HCT116 (cell line): ENCODE data around the gene PIP4K2B. TPM values are rescaled to one million over a fixed set of nuclear protein-coding genes. Genes with fewer than 3 reads are reported as not detected.

ENCODE experiments used
- ATAC-seq: fragments of 200-7000 bp; cut with Tn5 transposase; 2 replicates; pipeline ENCODE4 v1.9.1; 2020; ENCODE audit warnings: mild to moderate bottlenecking, moderate library complexity
- BruUV-seq: library from RNA; stranded (reverse); fragments of 400-500 nt; replicated peaks from 2 replicates; lab custom pipeline; 2021; lab: Mats Ljungman, UMichigan
- CTCF ChIA-PET: fragments of 300-600 bp; sonication (Branson Sonifier 250); formaldehyde crosslinking; loops from one replicate; lab custom pipeline; 2021; ENCODE audit warnings: antibody characterized with exemption; lab: Charles Lee
- POLR2A ChIA-PET: fragments of 300-600, 350-600 bp; sonication (Branson Sonifier 250); formaldehyde crosslinking; loops from one replicate; lab custom pipeline; 2021; ENCODE audit warnings: antibody characterized with exemption; lab: Charles Lee
- RAD21 ChIA-PET, 2 experiments: fragments of 300-600 bp; sonication (Branson Sonifier 250); formaldehyde crosslinking; loops; one replicate each; lab custom pipeline; 2023; ENCODE audit warnings: low total read pairs in 2 of 2; ENCODE audit not compliant: uncharacterized antibody in 2 of 2, unreplicated experiment in 2 of 2, low non-redundant PET in 1 of 2; lab: Charles Lee
- DNase-seq: peaks from one replicate; pipeline ENCODE4 v3.0.0-alpha.2; 2010; ENCODE audit warnings: low read depth, low spot score
- H2AFZ ChIP-seq: fragments of 200-600 bp; shearing (Covaris generic), sonication (generic); 2 replicates; pipeline ENCODE4 v1.6.1; 2017; ENCODE audit warnings: low read depth, mixed run types, mixed read lengths, antibody characterized with exemption, low read length; ENCODE audit not compliant: poor library complexity, severe bottlenecking
- H3K27ac ChIP-seq: 2 replicates; pipeline ENCODE4 v1.5.1; 2012; ENCODE audit warnings: low read depth, low read length
- H3K27me3 ChIP-seq: fragments of 200-600 bp; sonication (generic); 2 replicates; pipeline ENCODE4 v1.6.1; 2016; ENCODE audit warnings: mixed run types, low read length, mixed read lengths; ENCODE audit not compliant: insufficient read depth
- H3K36me3 ChIP-seq, 2 experiments: fragments of 200-500 bp in 1 of 2; fragments of 200-600 bp in 1 of 2; sonication (Bioruptor generic) in 1 of 2; sonication (generic) in 1 of 2; 2 replicates each; pipeline versions ENCODE4 v1.5.1 to v1.6.1; 2014 to 2016; ENCODE audit warnings: low read length in 2 of 2, inconsistent platforms in 1 of 2, mixed read lengths in 1 of 2, mixed run types in 1 of 2; ENCODE audit not compliant: insufficient read depth in 2 of 2, control insufficient read depth in 1 of 2
- H3K4me1 ChIP-seq, 2 experiments: fragments of 200-600 bp in 1 of 2; sonication (generic) in 1 of 2; 2 replicates each; pipeline versions ENCODE4 v1.5.1 to v1.6.1; 2012 to 2017; ENCODE audit warnings: low read length in 2 of 2, inconsistent platforms in 1 of 2, mild to moderate bottlenecking in 1 of 2, mixed read lengths in 1 of 2, mixed run types in 1 of 2, moderate library complexity in 1 of 2; ENCODE audit not compliant: insufficient read depth in 2 of 2, control insufficient read depth in 1 of 2
- H3K4me2 ChIP-seq: fragments of 200-600 bp; sonication (generic); 2 replicates; pipeline ENCODE4 v1.6.1; 2017; ENCODE audit warnings: mixed run types, low read length, mixed read lengths
- H3K4me3 ChIP-seq, 2 experiments: fragments of 200-600 bp in 1 of 2; sonication (generic) in 1 of 2; replicated peaks in 1 of 2; 2 replicates each; pipeline ENCODE4 v1.5.1; 2011 to 2016; ENCODE audit warnings: low read length in 2 of 2, control low read depth in 1 of 2, low read depth in 1 of 2, mild to moderate bottlenecking in 1 of 2, mixed read lengths in 1 of 2, mixed run types in 1 of 2
- H3K79me2 ChIP-seq: fragments of 200-600 bp; sonication (generic); 2 replicates; pipeline ENCODE4 v1.6.1; 2017; ENCODE audit warnings: mild to moderate bottlenecking, mixed run types, low read length, moderate library complexity, mixed read lengths; ENCODE audit not compliant: insufficient read depth
- H3K9ac ChIP-seq: fragments of 200-600 bp; sonication (generic); 2 replicates; pipeline ENCODE4 v1.6.1; 2016; ENCODE audit warnings: low read length, mixed read lengths
- H3K9me2 ChIP-seq: fragments of 200-600 bp; sonication (generic), shearing (Covaris generic); 2 replicates; pipeline ENCODE4 v1.6.1; 2017; ENCODE audit warnings: mixed run types, mild to moderate bottlenecking, moderate library complexity; ENCODE audit not compliant: insufficient read depth
- H3K9me3 ChIP-seq, 2 experiments: fragments of 200-500 bp in 1 of 2; fragments of 200-600 bp in 1 of 2; sonication (Bioruptor generic) in 1 of 2; sonication (generic) in 1 of 2; 2 replicates each; pipeline ENCODE4 v1.6.1; 2014 to 2017; ENCODE audit warnings: low read length in 2 of 2, mixed read lengths in 2 of 2, inconsistent platforms in 1 of 2, low read depth in 1 of 2, mild to moderate bottlenecking in 1 of 2, mixed run types in 1 of 2, moderate library complexity in 1 of 2; ENCODE audit not compliant: control insufficient read depth in 1 of 2, insufficient read depth in 1 of 2
- H4K20me1 ChIP-seq: fragments of 200-600 bp; sonication (generic), shearing (Covaris generic); 2 replicates; pipeline ENCODE4 v1.6.1; 2017; ENCODE audit warnings: mixed run types, mild to moderate bottlenecking, moderate library complexity; ENCODE audit not compliant: insufficient read depth
- CBX3 ChIP-seq: IDR thresholded peaks from 2 replicates; pipeline ENCODE4 v1.6.1; 2012; ENCODE audit warnings: low read depth
- EZH2phosphoT487 ChIP-seq: fragments of 200-600 bp; IDR thresholded peaks from 2 replicates; pipeline ENCODE4 v1.6.1; 2018; ENCODE audit warnings: antibody characterized with exemption, borderline replicate concordance
- FOSL1 ChIP-seq: IDR thresholded peaks from 2 replicates; pipeline ENCODE4 v1.6.1; 2012; ENCODE audit warnings: low read depth
- JUND ChIP-seq: IDR thresholded peaks from 2 replicates; pipeline ENCODE4 v1.6.1; 2012
- RAD21 ChIP-seq: IDR thresholded peaks from 2 replicates; pipeline ENCODE4 v1.6.1; 2012; ENCODE audit warnings: low read depth, mild to moderate bottlenecking
- TCF7L2 ChIP-seq: IDR thresholded peaks from 2 replicates; pipeline ENCODE4 v1.7.0; 2011; ENCODE audit warnings: borderline replicate concordance, inconsistent platforms; ENCODE audit not compliant: insufficient read depth, insufficient read length; ENCODE audit errors: extremely low read depth
- YY1 ChIP-seq: IDR thresholded peaks from 2 replicates; pipeline ENCODE4 v1.6.1; 2011; ENCODE audit warnings: low read length, low read depth, moderate library complexity, mild to moderate bottlenecking; ENCODE audit not compliant: insufficient replicate concordance; ENCODE audit errors: extremely low read depth
- intact Hi-C: fragments of 100-400 bp; cut with micrococcal nuclease; formaldehyde crosslinking; loops from 2 replicates; pipeline ENCODE4 v1.10.0; 2022
- total RNA-seq: library from RNA; stranded (reverse); gene quantifications from one replicate; pipeline ENCODE4 v1.2.1, GENCODE V29; 2021; ENCODE audit not compliant: unreplicated experiment
- TF ChIP-seq, protein P1 (sequence below): IDR thresholded peaks from 2 replicates; pipeline ENCODE4 v1.6.1; 2012
- TF ChIP-seq, protein P2 (sequence below): IDR thresholded peaks from 2 replicates; pipeline ENCODE4 v1.6.1; 2012; ENCODE audit warnings: low read depth
- TF ChIP-seq, protein P3 (sequence below): IDR thresholded peaks from 2 replicates; pipeline ENCODE4 v1.6.1; 2012

Gene PIP4K2B
- total RNA-seq, 1 experiment from 2014 or later = 40.3 TPM

DNA sequence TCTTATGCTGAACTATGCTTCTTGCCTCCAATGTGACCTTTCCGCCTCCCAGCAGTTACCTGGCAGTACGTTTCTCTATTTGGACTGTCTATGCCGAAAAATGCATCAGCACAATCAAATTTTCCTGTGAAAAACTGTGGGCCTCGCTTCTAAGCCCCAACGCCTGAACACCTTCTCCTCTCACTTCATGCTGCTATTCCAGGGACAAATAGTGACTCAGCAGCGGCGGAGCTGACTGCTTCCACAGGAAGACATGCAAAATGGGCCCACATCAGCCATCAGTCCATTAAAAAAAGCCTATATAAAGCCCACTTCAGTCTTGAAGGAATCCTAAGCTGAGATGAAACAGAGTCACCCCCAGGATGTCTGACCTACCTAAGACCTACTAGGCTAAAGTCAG, 10.5 kb upstream of the PIP4K2B start:
- Histone ChIP-seq H3K79me2 (no peaks in the 10 kb centered on the region; the same call in 1 of the 2 replicates), H3K9me2 (no peaks in the 10 kb centered on the region), H3K27me3 (no peaks in the 10 kb centered on the region), H3K9ac (no peak overlapping the region), H3K4me2 (no peak overlapping the region), H3K9me3 (no peaks in the 10 kb centered on the region), H3K4me1 (no peaks in the 10 kb centered on the region), H3K27ac (no peak overlapping the region), H4K20me1 (no peaks in the 10 kb centered on the region), H2AFZ (no peak overlapping the region), H3K4me3 (no peak overlapping the region), H3K36me3 (peaks cover 40 to 45% of the 10 kb centered on the region in 2 experiments)
- DNase-seq = no peak
- TF ChIP-seq, protein P1, sequence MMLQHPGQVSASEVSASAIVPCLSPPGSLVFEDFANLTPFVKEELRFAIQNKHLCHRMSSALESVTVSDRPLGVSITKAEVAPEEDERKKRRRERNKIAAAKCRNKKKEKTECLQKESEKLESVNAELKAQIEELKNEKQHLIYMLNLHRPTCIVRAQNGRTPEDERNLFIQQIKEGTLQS = no peak
- TF ChIP-seq, protein P2, sequence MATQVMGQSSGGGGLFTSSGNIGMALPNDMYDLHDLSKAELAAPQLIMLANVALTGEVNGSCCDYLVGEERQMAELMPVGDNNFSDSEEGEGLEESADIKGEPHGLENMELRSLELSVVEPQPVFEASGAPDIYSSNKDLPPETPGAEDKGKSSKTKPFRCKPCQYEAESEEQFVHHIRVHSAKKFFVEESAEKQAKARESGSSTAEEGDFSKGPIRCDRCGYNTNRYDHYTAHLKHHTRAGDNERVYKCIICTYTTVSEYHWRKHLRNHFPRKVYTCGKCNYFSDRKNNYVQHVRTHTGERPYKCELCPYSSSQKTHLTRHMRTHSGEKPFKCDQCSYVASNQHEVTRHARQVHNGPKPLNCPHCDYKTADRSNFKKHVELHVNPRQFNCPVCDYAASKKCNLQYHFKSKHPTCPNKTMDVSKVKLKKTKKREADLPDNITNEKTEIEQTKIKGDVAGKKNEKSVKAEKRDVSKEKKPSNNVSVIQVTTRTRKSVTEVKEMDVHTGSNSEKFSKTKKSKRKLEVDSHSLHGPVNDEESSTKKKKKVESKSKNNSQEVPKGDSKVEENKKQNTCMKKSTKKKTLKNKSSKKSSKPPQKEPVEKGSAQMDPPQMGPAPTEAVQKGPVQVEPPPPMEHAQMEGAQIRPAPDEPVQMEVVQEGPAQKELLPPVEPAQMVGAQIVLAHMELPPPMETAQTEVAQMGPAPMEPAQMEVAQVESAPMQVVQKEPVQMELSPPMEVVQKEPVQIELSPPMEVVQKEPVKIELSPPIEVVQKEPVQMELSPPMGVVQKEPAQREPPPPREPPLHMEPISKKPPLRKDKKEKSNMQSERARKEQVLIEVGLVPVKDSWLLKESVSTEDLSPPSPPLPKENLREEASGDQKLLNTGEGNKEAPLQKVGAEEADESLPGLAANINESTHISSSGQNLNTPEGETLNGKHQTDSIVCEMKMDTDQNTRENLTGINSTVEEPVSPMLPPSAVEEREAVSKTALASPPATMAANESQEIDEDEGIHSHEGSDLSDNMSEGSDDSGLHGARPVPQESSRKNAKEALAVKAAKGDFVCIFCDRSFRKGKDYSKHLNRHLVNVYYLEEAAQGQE = no peak
- ChIA-PET RAD21 (no interaction called here), POLR2A (interaction anchor here (0.5 kb wide), 1 partner anchor 14 kb away, joined by 3 read pairs; no protein-coding TSS in a partner anchor), CTCF (no interaction called here)
- ATAC-seq = no peak
- no TSS peak for BruUV-seq
- intact Hi-C loops = no loop called here

DNA sequence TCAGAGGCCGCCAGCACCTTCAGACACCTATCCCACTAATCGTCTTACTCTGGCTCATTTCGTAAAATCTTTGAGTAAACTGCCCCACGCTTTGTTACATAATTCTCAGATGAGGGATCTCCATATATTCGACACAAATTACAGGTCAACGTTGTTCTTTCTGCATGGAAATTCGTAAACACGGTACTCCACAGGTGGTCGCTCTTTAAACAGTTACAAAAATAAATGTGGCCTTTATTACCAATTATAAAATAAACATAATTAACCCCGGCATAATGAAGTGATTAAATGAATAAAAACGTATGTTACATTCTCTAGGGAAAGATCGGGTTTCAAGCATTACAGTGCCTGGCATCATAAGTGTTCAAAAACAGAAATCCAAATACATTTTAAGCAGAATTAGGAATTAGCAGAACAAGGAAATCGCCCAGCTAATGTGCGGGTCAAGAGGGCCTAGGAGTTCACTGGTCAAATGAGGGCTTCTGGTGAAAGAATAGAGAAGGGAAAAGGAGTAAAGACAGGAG, 943 bp upstream of the PIP4K2B start:
- BruUV-seq = TSS peak; percentile 91
- no peak for ATAC-seq
- intact Hi-C loops = no loop called here

More for the DNA sequence above, 943 bp upstream of the PIP4K2B start:
- CTCF ChIA-PET = no interaction called here
- H4K20me1 ChIP-seq = no peaks in the 10 kb centered on the region
- POLR2A ChIA-PET = no interaction called here
- RAD21 ChIA-PET = no interaction called here
- peaks cover 21 to 22% of the 10 kb centered on the region in 2 experiments; a peak in 3 of 4 replicates for H3K36me3 ChIP-seq
- H3K9ac ChIP-seq = peak overlapping the region; percentile 79
- no peaks in the 10 kb centered on the region for H3K9me2 ChIP-seq
- no peak for TF ChIP-seq JUND
- TF ChIP-seq, protein P3, sequence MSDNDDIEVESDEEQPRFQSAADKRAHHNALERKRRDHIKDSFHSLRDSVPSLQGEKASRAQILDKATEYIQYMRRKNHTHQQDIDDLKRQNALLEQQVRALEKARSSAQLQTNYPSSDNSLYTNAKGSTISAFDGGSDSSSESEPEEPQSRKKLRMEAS = no peak; the same call in 1 of the 2 replicates
- no peak for TF ChIP-seq FOSL1
- TF ChIP-seq TCF7L2 = no peak
- TF ChIP-seq YY1 = no peak
- TF ChIP-seq CBX3 = no peak
- no peak for TF ChIP-seq EZH2phosphoT487
- TF ChIP-seq RAD21 = no peak
- no peak overlapping the region for H2AFZ ChIP-seq
- H3K27ac ChIP-seq = peak overlapping the region; percentile 99
- no peak for DNase-seq
- peak overlapping the region; percentile 53 to 85 for H3K4me3 ChIP-seq
- peaks cover 39% of the 10 kb centered on the region for H3K79me2 ChIP-seq
- peaks cover 11 to 20% of the 10 kb centered on the region in 2 experiments for H3K4me1 ChIP-seq
- H3K27me3 ChIP-seq = no peaks in the 10 kb centered on the region
- H3K4me2 ChIP-seq = peak overlapping the region; percentile 88
- H3K9me3 ChIP-seq = no peaks in the 10 kb centered on the region
